GM12873 (cell line): ENCODE data around the gene MAT1A.

Experiments used
- CTCF ChIP-seq: IDR thresholded peaks from 2 replicates; pipeline ENCODE4 v1.5.1; 2012; ENCODE audit warnings: low read depth, mild to moderate bottlenecking, moderate library complexity, low read length, control low read depth; ENCODE audit not compliant: insufficient read depth; ENCODE audit errors: missing control alignments

The MAT1A gene

DNA sequence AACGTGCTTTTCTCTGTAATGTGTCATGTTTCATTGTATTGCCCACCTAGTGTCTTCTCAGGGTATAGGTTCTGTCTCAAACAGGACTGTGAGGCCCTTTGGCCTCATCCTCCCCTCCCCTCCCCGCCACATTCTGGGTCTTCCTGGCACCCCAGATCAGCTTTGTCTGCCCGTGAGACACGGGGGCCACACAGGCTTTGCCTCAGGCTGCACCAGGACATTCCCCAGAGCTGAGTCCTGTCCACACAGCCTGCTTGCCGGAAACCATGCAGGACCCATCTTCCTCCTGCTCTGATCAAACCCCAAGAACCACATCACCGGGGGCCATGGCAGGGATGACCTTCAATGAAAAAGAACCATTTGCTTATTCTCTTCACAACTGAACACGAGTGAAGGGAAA, 18.6 kb downstream of the MAT1A start:
- TF ChIP-seq CTCF, result no peak

DNA sequence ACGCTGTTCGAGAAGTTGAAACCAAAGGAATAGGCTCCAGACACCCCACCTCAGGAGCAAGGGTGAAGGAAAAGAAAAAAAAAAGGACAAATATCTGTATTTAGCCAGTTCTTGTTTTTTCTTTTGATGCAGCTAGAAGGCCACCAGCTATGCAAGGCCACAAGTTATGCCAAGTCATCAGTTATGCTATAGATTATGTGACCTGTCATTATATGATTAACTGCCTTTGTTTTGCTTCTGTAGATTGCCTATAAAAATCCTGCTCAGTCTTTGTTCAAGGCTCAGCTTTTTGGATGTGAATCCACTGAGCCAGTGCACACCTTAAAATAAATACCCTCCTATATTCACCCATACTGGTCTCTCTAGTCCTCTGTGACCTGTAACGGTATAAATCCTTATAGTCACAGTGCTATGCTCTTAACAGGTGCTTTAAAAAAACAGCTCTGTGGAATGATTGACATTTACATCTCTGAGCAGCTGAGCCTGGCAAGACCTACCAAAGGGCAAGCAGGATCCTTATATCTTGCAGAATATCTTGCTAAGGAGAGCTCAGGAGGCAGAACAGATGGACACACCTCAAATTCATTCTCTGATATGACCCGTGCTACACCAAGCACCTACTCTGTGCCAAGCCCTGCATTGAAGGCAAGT, 20.4 kb downstream of the MAT1A start:
- TF ChIP-seq CTCF, result no peak

DNA sequence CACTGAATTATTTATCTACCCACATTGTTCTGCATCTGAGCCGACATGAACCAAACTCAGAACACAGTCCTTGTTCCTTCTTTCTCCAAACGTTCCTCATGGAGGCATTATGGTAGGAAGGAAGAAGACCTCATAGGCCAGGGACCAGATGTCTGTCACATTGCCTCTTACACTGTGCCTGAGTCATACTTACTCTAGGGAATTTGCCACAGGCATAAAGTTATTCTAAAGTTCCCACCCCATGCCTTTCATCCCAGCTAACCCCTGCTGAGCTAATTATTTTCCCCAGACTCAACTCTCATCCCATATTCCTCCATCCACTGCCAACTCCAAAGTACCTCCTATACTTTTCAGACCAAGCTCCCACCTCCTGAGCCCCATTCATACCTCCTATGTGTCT, 21.2 kb downstream of the MAT1A start:
- no peak for TF ChIP-seq CTCF

- no peak for TF ChIP-seq CTCF
These were observed 23.0 kb downstream of the MAT1A start for GRCh38 chr10:80266513-80266863.

GRCh38 chr10:80265740-80266512, 23.5 kb downstream of the MAT1A start:
- no peak for TF ChIP-seq CTCF

DNA sequence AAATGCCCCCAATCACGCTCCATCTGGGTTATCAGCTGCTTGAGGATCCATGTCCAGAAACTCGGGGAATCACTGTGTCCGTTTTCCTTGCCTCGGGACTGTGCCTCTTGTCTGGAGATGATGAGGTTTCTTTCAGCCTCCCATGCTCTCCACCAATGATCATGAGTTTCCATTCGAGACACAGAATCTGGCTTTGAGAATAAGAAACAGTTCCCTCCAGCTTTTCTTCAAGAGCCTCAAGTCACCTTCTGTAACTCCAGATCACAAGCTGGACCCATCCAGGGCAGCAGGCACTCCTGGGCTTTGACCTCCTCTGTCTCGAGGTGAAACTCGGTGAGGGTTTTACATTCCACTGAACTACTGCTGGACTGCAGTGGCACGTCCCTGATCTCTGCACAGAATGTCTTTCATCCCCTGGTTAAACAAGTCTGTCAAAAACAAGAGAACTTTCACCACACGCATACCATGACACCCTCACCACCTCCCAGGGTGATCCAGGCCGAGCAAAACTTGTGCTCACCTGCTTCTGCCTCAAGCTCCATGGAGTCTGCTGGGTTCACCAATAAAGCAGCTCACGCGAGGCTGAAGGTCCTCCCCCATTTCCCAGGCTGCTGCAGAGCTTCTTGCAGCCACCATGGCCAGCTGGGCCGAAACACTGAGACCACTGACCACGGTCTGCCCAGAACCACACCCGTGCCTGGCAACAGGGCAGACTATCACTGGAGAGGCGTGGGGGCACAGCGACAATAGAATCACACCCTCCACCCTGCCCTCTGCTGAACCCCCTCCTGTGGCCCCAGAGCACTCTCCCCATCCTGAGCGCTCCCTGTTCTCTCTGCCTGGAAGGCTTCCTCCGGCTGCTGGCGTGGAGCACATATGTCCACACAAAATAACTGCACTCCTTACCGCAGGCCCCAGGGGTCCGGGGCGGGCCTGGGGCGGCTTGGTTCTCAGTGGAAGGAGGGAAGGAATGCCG, 25.1 kb downstream of the MAT1A start:
- no peak for TF ChIP-seq CTCF
